OCI-LY3 (cell line): ENCODE measurements around the gene NPLOC4.

ENCODE experiments used
- H2AFZ ChIP-seq: fragments of 200-600, 300-600 bp; shearing (Covaris generic); 2 replicates; pipeline ENCODE4 v1.6.0; 2014; ENCODE audit warnings: antibody characterized with exemption, low read depth, low read length
- H3K27ac ChIP-seq: fragments of 200-600, 300-600 bp; sonication (generic); 2 replicates; pipeline ENCODE4 v1.5.1; 2014; ENCODE audit warnings: mild to moderate bottlenecking, low read length, moderate library complexity, mixed read lengths
- H3K27me3 ChIP-seq: fragments of 200-600, 300-600 bp; sonication (generic); 2 replicates; pipeline ENCODE4 v1.6.1; 2014; ENCODE audit warnings: low read depth, low read length, mixed read lengths
- H3K36me3 ChIP-seq: fragments of 200-600, 300-600 bp; sonication (generic); replicated peaks from 2 replicates; pipeline ENCODE3; 2014; ENCODE audit warnings: low read depth, low read length, mixed read lengths
- H3K4me1 ChIP-seq: fragments of 300-600, 200-600 bp; sonication (generic); 2 replicates; pipeline ENCODE4 v1.6.1; 2014; ENCODE audit warnings: low read length, mixed read lengths
- H3K4me2 ChIP-seq: fragments of 200-600, 300-600 bp; sonication (generic); 2 replicates; pipeline ENCODE4 v1.6.1; 2014; ENCODE audit warnings: low read length, mixed read lengths
- H3K4me3 ChIP-seq: fragments of 300-600, 200-600 bp; sonication (generic); 2 replicates; pipeline ENCODE4 v1.5.1; 2014; ENCODE audit warnings: antibody characterized with exemption, mild to moderate bottlenecking, low read length, moderate library complexity
- H3K79me2 ChIP-seq: fragments of 300-600, 200-600 bp; shearing (Covaris generic); 2 replicates; pipeline ENCODE4 v1.6.1; 2014; ENCODE audit warnings: mild to moderate bottlenecking, low read length, mixed read lengths
- H3K9ac ChIP-seq: fragments of 300-600, 200-600 bp; shearing (Covaris generic); 2 replicates; pipeline ENCODE4 v1.6.0; 2014; ENCODE audit warnings: mild to moderate bottlenecking, low read length, moderate library complexity
- H3K9me3 ChIP-seq: fragments of 200-600, 300-600 bp; shearing (Covaris generic); 2 replicates; pipeline ENCODE4 v1.6.1; 2014; ENCODE audit warnings: low read length, mixed read lengths; ENCODE audit not compliant: insufficient read depth
- H4K20me1 ChIP-seq: fragments of 200-600, 300-600 bp; sonication (generic); 2 replicates; pipeline ENCODE4 v1.6.1; 2016; ENCODE audit warnings: low read length, mixed read lengths; ENCODE audit not compliant: insufficient read depth
- CTCF ChIP-seq: fragments of 200-600, 300-600 bp; sonication (generic); IDR thresholded peaks from 2 replicates; pipeline ENCODE4 v1.5.1; 2014; ENCODE audit warnings: antibody characterized with exemption, low read length, low read depth
- EZH2phosphoT487 ChIP-seq: fragments of 200-600 bp; shearing (Covaris generic); IDR thresholded peaks from 2 replicates; pipeline ENCODE4 v1.6.1; 2018; ENCODE audit warnings: antibody characterized with exemption, mixed run types, low read depth

NPLOC4 gene

GRCh38 chr17:81558115-81558468 lies 78.8 kb downstream of the NPLOC4 start:
- Histone ChIP-seq H3K9ac (no peak overlapping the region), H3K36me3 (peaks cover 18% of the 10 kb centered on the region), H4K20me1 (no peaks in the 10 kb centered on the region), H3K27ac (no peak overlapping the region), H3K4me2 (no peak overlapping the region), H2AFZ (no peak overlapping the region), H3K79me2 (no peaks in the 10 kb centered on the region), H3K9me3 (no peaks in the 10 kb centered on the region), H3K27me3 (no peaks in the 10 kb centered on the region), H3K4me1 (peaks cover 22% of the 10 kb centered on the region), H3K4me3 (no peak overlapping the region)
- TF ChIP-seq CTCF = no peak

- Histone ChIP-seq H3K4me1 (peaks cover 22% of the 10 kb centered on the region), H2AFZ (no peak overlapping the region), H3K9ac (no peak overlapping the region), H3K36me3 (peaks cover 18% of the 10 kb centered on the region), H3K9me3 (no peaks in the 10 kb centered on the region), H3K79me2 (no peaks in the 10 kb centered on the region), H3K4me2 (no peak overlapping the region), H3K27ac (no peak overlapping the region), H3K27me3 (no peaks in the 10 kb centered on the region), H3K4me3 (no peak overlapping the region), H4K20me1 (no peaks in the 10 kb centered on the region)
- TF ChIP-seq CTCF (no peak), EZH2phosphoT487 (no peak)
These were observed 79.4 kb downstream of the NPLOC4 start for GRCh38 chr17:81557276-81558114.

GRCh38 chr17:81556863-81557262 lies 80.0 kb downstream of the NPLOC4 start:
- Histone ChIP-seq H2AFZ (no peak overlapping the region), H3K27me3 (no peaks in the 10 kb centered on the region), H3K27ac (no peak overlapping the region), H3K9ac (no peak overlapping the region), H3K79me2 (peaks cover 3% of the 10 kb centered on the region; the same call in 1 of the 2 replicates), H3K36me3 (peaks cover 18% of the 10 kb centered on the region), H3K4me3 (no peak overlapping the region), H4K20me1 (no peaks in the 10 kb centered on the region), H3K4me1 (peaks cover 22% of the 10 kb centered on the region), H3K9me3 (no peaks in the 10 kb centered on the region), H3K4me2 (no peak overlapping the region)
- no peak for TF ChIP-seq EZH2phosphoT487
- TF ChIP-seq CTCF = no peak

GRCh38 chr17:81556175-81556691 lies 80.7 kb downstream of the NPLOC4 start:
- no peak overlapping the region for H3K4me3 ChIP-seq
- H3K27me3 ChIP-seq = no peaks in the 10 kb centered on the region
- no peak overlapping the region for H3K9ac ChIP-seq
- peaks cover 18% of the 10 kb centered on the region for H3K4me1 ChIP-seq
- H3K9me3 ChIP-seq = no peaks in the 10 kb centered on the region
- peaks cover 13% of the 10 kb centered on the region for H3K36me3 ChIP-seq
- peaks cover 9% of the 10 kb centered on the region for H3K79me2 ChIP-seq
- H4K20me1 ChIP-seq = no peaks in the 10 kb centered on the region
- no peak overlapping the region for H3K27ac ChIP-seq
- H3K4me2 ChIP-seq = no peak overlapping the region
- no peak overlapping the region for H2AFZ ChIP-seq
- TF ChIP-seq EZH2phosphoT487 = no peak
- TF ChIP-seq CTCF = no peak
